Hippocampal formation (tissue), 2 donors: ENCODE results near the gene TK2.

Source experiments
- DNase-seq, 2 donors: peaks; one replicate each; lab custom pipeline; 2025; lab: John Stamatoyannopoulos, UW

The TK2 gene

DNA sequence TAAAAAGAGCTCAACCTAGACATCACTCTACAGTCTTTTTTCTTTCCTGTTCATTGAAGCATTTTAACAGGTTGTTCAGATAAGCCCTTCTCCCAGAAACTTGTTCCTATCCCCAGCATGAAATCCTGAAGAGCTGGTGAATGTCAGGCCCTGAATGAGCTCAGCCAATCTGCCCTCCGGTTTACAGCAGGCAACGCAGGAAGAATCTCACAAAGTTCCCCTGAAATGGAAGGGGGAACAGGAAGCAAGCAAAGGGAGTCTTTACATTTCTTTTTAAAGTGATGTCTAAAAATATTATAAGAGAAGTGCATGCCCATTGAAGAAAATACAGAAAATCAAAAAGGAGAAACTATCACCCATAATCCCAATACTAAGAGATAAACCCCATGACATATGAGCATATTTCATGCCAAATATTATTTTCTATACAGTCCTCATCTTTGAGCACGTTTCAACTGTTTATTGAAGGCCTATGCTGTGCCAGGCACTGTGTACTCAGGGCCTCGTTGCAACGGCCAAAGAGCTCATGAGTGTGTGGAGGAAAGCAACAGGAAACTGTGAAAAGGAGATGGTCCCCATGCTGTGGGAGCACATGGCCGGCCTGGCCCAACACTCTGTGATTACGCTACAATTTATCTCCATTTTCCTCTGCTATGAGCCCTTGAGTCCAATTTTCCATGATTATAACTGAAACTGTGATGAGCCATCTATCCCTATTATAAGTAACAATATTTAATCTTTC lies 5.7 kb downstream of the TK2 start:
- DNase-seq, result no peak

- DNase-seq, result no peak
Measured at GRCh38 chr16:66543541-66543940, 6.4 kb downstream of the TK2 start.

DNA sequence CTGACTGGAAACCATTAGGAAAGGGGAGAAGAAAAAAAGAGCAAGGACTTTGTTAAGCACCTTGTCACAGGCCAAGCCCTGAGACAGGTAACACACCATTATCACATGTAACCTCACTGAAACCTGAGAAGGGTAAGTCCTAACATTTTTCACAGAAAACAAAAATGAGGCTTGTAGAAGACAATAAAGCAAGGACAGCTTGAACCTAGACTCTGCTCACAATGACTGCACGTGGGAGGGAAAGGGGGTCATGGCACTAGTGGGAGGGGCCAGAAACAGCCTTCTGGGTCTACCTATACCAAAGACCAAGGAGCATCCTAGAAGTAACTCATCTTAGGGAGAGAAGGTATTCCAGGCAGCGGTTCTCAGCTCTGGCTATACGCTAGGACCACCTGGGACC lies 7.5 kb downstream of the TK2 start:
- DNase-seq, result no peak

- no peak for DNase-seq
Measured at GRCh38 chr16:66541388-66542355, 8.2 kb downstream of the TK2 start.

DNA sequence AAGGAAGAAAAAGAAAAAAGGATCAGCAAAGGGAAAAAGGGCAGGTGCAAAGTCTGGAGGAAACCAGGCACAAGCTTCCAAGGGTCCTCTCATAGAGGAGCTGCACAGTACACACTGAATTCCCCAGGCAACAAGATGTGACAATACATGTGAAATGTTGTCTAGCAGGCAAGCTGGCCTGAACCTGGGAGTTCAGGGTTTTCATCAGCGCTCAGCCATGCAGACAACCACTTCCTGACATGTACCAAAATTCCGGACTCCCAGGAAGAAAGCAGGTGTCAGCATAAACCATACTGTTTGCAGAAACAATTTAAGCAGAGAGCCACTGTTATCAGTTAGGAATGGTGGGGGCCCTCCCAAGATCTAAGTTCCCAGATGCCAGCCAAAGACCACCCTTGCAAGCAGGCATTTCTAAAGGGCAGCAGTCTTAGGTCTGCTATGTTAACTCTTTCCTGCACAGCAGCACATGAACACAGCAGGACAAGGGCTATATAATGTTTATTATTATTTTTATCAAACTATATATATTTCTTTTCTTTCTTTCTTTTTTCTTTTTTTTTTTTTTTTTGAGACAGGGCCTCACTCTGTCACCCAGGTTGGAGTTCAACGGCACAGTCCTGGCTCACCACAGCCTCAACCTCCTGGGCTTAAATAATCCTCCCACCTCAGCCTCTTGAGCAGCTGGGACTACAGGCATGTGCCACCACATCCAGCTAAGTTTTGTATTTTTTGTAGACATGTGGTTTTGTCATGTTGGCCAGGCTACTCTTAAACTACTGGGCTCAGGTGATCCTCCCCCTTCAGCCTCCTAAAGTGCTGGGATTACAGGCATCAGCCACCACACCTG lies 10.1 kb downstream of the TK2 start:
- no peak for DNase-seq

- DNase-seq, result no peak
Measured at GRCh38 chr16:66538910-66539309, 11.0 kb downstream of the TK2 start.

- DNase-seq, result no peak
Measured at GRCh38 chr16:66537236-66537635, 12.7 kb downstream of the TK2 start.

DNA sequence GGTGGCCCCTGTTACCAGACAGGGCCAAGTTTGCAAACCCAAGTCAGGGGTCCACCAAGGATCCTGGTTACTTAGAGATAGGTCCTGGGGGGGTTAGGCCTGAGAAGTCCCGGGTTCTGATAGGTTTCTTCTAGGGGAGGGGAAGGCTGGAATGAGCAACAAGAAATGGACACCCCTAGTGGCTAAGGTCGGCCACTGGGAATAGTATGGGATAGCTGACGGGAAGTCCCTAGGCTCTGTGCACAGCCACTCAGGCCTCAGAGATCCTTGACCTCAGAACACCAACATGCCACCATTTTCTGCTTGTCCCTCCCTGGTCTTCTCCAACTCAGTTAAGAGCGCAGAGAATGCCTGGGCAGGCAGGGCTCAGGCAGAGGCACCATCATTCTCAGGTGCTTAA lies 13.4 kb downstream of the TK2 start:
- DNase-seq, result no peak

DNA sequence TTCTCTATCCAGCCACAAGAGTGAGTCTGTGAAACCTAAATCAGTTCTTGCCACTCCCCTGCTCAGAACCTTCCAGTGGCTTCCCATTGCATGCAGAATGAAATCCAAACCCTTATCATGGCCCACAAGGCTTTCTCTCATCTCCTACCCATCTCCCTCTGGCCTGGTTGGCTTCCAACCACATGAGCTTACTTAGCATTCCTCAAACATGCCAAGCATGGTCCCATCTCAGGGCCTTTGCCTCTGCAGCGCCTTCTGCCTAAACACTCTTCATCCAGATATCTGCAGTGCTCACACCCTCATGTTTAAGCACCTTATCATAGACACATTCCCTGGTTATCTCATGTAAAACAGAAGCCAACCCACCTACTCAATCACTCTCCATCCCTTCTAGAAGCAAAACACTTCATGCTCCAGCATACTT lies 15.5 kb downstream of the TK2 start:
- DNase-seq, result no peak

GRCh38 chr16:66529475-66529874 lies 20.4 kb downstream of the TK2 start:
- no peak for DNase-seq

- DNase-seq, result no peak
Measured at GRCh38 chr16:66528294-66528693, 21.6 kb downstream of the TK2 start.

DNA sequence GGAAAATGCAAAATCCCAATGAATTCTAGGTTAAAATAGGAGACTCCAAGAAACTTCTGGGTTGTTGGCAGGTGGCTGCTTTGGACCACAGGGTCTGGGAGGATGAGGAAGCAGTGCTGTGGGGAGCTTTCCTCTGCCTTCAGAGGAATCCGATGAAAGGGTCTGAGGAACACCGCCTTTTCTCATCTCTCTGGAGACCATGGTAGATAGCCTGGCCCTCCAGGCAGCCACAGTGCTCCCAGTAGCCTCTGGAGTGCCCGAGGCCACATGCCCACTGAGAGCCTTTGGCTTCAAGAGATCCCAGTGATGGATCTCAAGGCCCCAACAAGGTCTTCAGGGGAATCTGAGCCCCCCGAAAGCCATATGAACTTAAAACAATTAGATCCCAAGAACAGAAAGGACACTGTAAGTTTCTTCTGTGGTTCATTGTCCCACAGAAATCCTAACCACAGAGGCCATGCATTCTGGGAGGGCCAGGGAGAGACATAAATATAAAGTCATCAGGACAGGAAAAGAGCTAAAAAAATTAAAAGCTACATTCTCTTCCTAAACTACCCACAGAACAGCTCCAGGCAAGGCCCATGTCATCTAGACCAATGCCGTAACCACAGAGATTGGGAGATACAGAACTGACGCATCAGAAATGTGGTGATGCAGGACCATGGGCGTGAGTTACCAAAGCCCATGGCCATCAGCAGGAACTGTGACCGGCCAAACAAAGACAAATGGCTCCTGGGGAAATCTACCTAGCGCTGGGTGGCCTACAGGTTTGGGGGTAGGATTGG lies 24.3 kb downstream of the TK2 start:
- no peak for DNase-seq

DNA sequence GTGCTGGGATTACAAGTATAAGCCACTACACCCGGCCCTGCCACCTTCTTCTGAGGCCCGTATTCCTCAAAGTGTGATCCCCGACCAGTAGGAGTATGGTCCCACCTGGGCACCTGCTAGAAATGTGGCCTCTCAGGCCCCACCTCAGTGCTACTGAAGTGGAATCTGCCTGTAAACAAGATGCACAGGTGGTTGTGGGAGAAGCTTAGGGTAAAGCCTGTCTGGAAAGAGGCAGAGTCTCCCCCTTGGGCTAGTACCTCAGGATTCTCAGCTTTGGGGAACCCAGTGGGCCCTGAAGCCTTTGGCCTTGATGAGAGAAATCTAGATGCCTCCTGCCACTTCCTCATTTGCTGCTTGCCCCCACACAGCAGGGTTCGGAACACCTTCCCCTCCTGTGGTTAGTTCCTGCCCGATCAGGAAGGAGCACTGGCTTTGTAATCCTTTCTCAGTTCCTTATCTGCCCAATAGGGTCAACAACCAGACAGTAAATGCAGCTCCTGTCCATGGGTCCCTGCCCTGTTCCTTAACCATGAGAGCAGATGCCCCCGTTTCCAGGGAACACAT lies 25.2 kb downstream of the TK2 start:
- DNase-seq, result peak in 1 of 2 donors; percentile 30

DNA sequence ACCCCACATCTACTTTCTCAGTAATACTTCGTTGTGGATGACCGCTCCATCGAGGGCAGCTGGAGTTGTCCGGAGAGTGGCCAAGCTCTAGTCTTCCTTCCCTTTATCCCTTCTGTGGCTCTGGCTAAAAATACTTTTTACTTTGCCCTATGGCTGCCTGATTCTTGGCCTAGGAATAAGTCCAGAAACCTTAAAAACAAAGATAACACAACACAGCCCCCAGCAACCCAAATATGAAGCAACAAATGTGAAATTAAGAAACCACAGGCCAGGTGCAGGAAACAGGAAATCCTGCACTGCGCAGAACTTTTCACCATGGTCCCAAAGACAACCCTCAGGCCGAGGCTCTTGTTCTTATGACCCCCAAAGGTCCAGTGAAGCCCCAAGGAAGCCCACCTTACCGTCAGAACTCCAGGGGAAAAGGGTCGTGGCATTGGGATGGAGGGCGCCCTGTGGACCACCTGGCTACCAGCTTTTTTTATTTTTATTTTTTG lies 26.0 kb downstream of the TK2 start:
- DNase-seq, result no peak

DNA sequence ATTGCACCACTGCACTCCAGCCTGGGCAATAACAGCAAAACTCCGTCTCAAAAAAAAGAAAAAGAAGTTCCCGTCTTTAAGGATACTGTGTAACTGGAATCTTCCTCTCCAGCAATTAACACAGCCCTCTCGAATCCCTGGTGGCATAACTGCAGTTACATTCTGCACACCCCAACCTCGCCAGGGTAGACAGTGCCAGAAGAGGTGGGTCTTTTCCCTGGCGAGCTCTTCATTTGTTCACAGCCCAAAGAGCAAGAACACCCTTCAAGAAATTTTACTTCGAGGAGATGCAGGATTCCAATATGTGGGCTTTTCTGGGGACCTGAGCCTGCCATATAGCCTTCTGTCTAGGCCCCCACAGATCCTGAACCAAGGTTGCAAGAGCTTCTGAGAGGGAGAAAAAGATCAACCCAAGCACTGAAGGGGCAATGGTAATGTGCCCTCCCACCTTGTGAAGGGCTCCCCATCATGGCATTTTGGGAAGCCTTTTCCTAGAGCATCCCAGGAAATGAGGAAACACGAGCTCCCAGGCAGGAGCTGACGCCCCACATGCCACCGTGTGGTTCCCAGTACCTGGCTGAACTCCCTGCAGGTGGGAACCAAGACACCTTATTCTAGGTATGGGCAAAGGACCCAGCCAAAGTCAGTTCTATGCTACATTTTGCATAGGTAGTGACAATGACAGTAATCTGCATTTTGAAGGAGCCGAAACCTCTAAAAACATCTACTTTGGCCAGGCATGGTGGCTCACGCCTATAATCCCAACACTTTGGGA lies 26.9 kb downstream of the TK2 start:
- DNase-seq, result no peak

GRCh38 chr16:66521951-66522771 lies 27.8 kb downstream of the TK2 start:
- peak in 1 of 2 donors; percentile 28 for DNase-seq

- no peak for DNase-seq
Measured at GRCh38 chr16:66521252-66521713, 28.6 kb downstream of the TK2 start.

DNA sequence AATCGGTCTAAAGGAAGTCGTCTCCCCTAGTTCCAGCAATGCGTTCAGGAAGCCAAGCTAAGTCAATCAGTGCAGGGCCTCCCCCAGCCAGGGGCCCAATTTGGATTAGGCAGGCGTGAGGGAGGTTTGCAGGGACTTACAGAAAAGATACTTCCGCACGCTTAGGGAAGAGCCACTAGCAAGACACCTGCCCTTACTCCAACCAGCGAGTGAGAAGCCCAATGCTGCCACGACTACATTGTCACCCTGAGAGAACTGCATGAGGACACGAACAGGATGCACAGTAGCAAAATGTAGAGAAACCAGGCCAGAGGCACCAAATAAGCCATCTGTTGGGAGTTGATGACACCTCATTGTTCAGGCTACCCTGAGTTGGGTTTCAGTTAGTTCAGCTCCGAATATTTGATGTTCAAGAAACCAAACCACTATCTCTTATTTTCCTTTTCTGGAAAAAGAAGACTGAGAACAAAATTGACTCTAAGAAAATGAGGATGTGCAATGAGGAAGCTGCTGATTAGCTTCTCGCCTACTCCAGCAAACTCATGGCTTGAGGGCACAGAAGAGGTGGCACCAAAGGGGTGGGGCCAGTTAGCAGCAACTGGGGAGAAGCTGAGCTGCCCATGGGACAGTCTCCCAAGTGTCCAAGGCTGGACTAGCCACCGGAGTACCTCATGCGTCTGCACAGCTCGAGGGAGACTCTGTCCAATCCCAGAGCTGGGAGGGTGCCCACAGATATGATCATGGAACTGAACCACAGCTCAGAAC lies 29.3 kb downstream of the TK2 start:
- DNase-seq, result peak in 1 of 2 donors; percentile 27
